OCI-LY1 (cell line): ENCODE results near the gene NR1D2.

ENCODE experiments used
- CTCF ChIP-seq: fragments of 200-600 bp; sonication (generic), shearing (Covaris generic); IDR thresholded peaks from 2 replicates; pipeline ENCODE4 v1.5.1; 2017; ENCODE audit warnings: mild to moderate bottlenecking, antibody characterized with exemption, low read length, moderate library complexity, mixed read lengths
- EZH2 ChIP-seq: fragments of 200-600 bp; sonication (generic), shearing (Covaris generic); IDR thresholded peaks from 2 replicates; pipeline ENCODE4 v1.8.0; 2017; ENCODE audit warnings: borderline replicate concordance, mixed run types, mild to moderate bottlenecking, antibody characterized with exemption, low read length, moderate library complexity, mixed read lengths

GRCh38 chr3:23920151-23920655, 24.9 kb upstream of the NR1D2 start:
- no peak for TF ChIP-seq CTCF
- no peak for TF ChIP-seq EZH2
